Osteoblast (primary cell): ENCODE results near the gene MCCC1. TPM values are rescaled to one million over a fixed set of nuclear protein-coding genes. Genes with fewer than 3 reads are reported as not detected.
"Not testable (repeated sequence)": the region's sequence is repeated elsewhere in the genome, so short reads cannot be mapped to it uniquely, and the experiment has no call there.

Experiments used
- DNase-seq: peaks from one replicate; pipeline ENCODE4 v3.0.0; 2011; ENCODE audit warnings: low spot score, mixed read lengths; ENCODE audit not compliant: insufficient read length; ENCODE audit errors: missing footprints
- H2AFZ ChIP-seq: 2 replicates; pipeline ENCODE4 v1.6.0; 2011; ENCODE audit warnings: mild to moderate bottlenecking, low read length
- H3K27ac ChIP-seq: 2 replicates; pipeline ENCODE4 v1.5.1; 2011; ENCODE audit warnings: mild to moderate bottlenecking, low read depth, low read length, moderate library complexity
- H3K27me3 ChIP-seq: 2 replicates; pipeline ENCODE4 v1.6.0; 2012; ENCODE audit warnings: mild to moderate bottlenecking, control low read depth, inconsistent platforms, low read length, moderate library complexity; ENCODE audit not compliant: insufficient read depth
- H3K36me3 ChIP-seq: 2 replicates; pipeline ENCODE4 v1.5.1; 2011; ENCODE audit warnings: mild to moderate bottlenecking, low read length, control low read depth, moderate library complexity; ENCODE audit not compliant: insufficient read depth
- H3K4me1 ChIP-seq: 2 replicates; pipeline ENCODE4 v1.5.1; 2011; ENCODE audit warnings: mild to moderate bottlenecking, low read length, control low read depth, moderate library complexity; ENCODE audit not compliant: insufficient read depth
- H3K4me2 ChIP-seq: 2 replicates; pipeline ENCODE4 v1.6.0; 2011; ENCODE audit warnings: mild to moderate bottlenecking, low read length; ENCODE audit not compliant: insufficient read depth
- H3K4me3 ChIP-seq: fragments of 200-600 bp; sonication (generic); 3 replicates; pipeline ENCODE4 v1.5.1; 2012; ENCODE audit warnings: mild to moderate bottlenecking, low read length, inconsistent platforms; ENCODE audit not compliant: insufficient read depth
- H3K79me2 ChIP-seq: 2 replicates; pipeline ENCODE4 v1.6.0; 2012; ENCODE audit warnings: mild to moderate bottlenecking, low read length, control low read depth, inconsistent platforms; ENCODE audit not compliant: insufficient read depth
- H3K9me3 ChIP-seq: 2 replicates; pipeline ENCODE4 v1.5.1; 2011; ENCODE audit warnings: low read depth, low read length, control low read depth
- H4K20me1 ChIP-seq: 2 replicates; pipeline ENCODE4 v1.6.0; 2012; ENCODE audit warnings: mild to moderate bottlenecking, low read length, control low read depth; ENCODE audit not compliant: insufficient read depth
- CTCF ChIP-seq: IDR thresholded peaks from 2 replicates; pipeline ENCODE4 v1.5.1; 2011; ENCODE audit warnings: mild to moderate bottlenecking, low read depth, low read length, moderate library complexity; ENCODE audit errors: extremely low read depth
- total RNA-seq: library from RNA; depleted of rRNA; stranded (reverse); fragments of >200 nt; gene quantifications from 2 replicates; pipeline ENCODE4 v1.2.3, GENCODE V29; 2012

The MCCC1 gene
- total RNA-seq, 1 donor = 20.6 TPM

- no peak for DNase-seq
- Histone ChIP-seq H4K20me1 (no peaks in the 10 kb centered on the region), H2AFZ (no peak overlapping the region), H3K36me3 (no peaks in the 10 kb centered on the region), H3K79me2 (no peaks in the 10 kb centered on the region), H3K4me3 (no peak overlapping the region), H3K4me1 (no peaks in the 10 kb centered on the region), H3K4me2 (no peak overlapping the region), H3K27me3 (no peaks in the 10 kb centered on the region), H3K9me3 (no peaks in the 10 kb centered on the region), H3K27ac (no peak overlapping the region)
- TF ChIP-seq CTCF = no peak
Measured at GRCh38 chr3:183108470-183108869, 9.2 kb upstream of the MCCC1 start.

- Histone ChIP-seq H4K20me1 (no peaks in the 10 kb centered on the region), H3K27me3 (no peaks in the 10 kb centered on the region), H2AFZ (no peak overlapping the region), H3K4me2 (no peak overlapping the region), H3K4me3 (no peak overlapping the region), H3K36me3 (no peaks in the 10 kb centered on the region), H3K27ac (no peak overlapping the region), H3K4me1 (no peaks in the 10 kb centered on the region), H3K79me2 (no peaks in the 10 kb centered on the region), H3K9me3 (no peaks in the 10 kb centered on the region)
- no peak for TF ChIP-seq CTCF
- DNase-seq = peak; percentile 80
Measured at GRCh38 chr3:183108001-183108449, 8.7 kb upstream of the MCCC1 start.

- H2AFZ ChIP-seq, H3K27ac ChIP-seq, H3K79me2 ChIP-seq, DNase-seq, H3K9me3 ChIP-seq, H3K4me2 ChIP-seq, H3K4me1 ChIP-seq, H3K4me3 ChIP-seq, H4K20me1 ChIP-seq, H3K36me3 ChIP-seq, H3K27me3 ChIP-seq: not testable (repeated sequence)
Measured at GRCh38 chr3:183107372-183107771, 8.1 kb upstream of the MCCC1 start.

- no peaks in the 10 kb centered on the region for H3K27me3 ChIP-seq
- no peaks in the 10 kb centered on the region for H3K79me2 ChIP-seq
- no peaks in the 10 kb centered on the region for H3K4me1 ChIP-seq
- TF ChIP-seq CTCF = no peak
- H3K9me3 ChIP-seq = no peaks in the 10 kb centered on the region
- no peak overlapping the region for H3K4me2 ChIP-seq
- H4K20me1 ChIP-seq = no peaks in the 10 kb centered on the region
- no peak overlapping the region for H2AFZ ChIP-seq
- H3K27ac ChIP-seq = no peak overlapping the region
- no peak for DNase-seq
- H3K4me3 ChIP-seq = no peak overlapping the region
- H3K36me3 ChIP-seq = no peaks in the 10 kb centered on the region
Measured at GRCh38 chr3:183106635-183107034, 7.3 kb upstream of the MCCC1 start.

- H3K9me3 ChIP-seq, H3K4me2 ChIP-seq, H4K20me1 ChIP-seq, DNase-seq, H3K4me1 ChIP-seq, H3K27ac ChIP-seq, H3K36me3 ChIP-seq, H3K79me2 ChIP-seq, H2AFZ ChIP-seq, H3K27me3 ChIP-seq, H3K4me3 ChIP-seq: not testable (repeated sequence)
Measured at GRCh38 chr3:183103950-183104349, 4.7 kb upstream of the MCCC1 start.

- H3K4me3 ChIP-seq, H3K27ac ChIP-seq, DNase-seq, H3K9me3 ChIP-seq, H3K27me3 ChIP-seq, H3K36me3 ChIP-seq, H3K4me2 ChIP-seq, H4K20me1 ChIP-seq, H2AFZ ChIP-seq: not testable (repeated sequence)
- Histone ChIP-seq H3K79me2 (peaks cover 26% of the 10 kb centered on the region), H3K4me1 (peaks cover 17% of the 10 kb centered on the region)
Measured at GRCh38 chr3:183101040-183101439, 1.7 kb upstream of the MCCC1 start.
